Prostate gland (tissue), 2 donors: ENCODE data around the gene KANSL1.

Experiments
- POLR2AphosphoS5 ChIP-seq: sonication (generic); formaldehyde crosslinking; IDR thresholded peaks from one replicate; pipeline ENCODE4 v1.6.1; 2017; ENCODE audit warnings: antibody characterized with exemption
- TF ChIP-seq, protein P1 (sequence below), 4 experiments: fragments of 200-600 bp in 2 of 4; fragments of 450-650 bp in 2 of 4; sonication (generic) in 2 of 4; IDR thresholded peaks; 1 replicate in 3 of 4; 2 replicates in 1 of 4; pipeline ENCODE4 v1.5.1; 2016 to 2019; ENCODE audit warnings: antibody characterized with exemption in 4 of 4, mild to moderate bottlenecking in 2 of 4, moderate library complexity in 2 of 4

DNA sequence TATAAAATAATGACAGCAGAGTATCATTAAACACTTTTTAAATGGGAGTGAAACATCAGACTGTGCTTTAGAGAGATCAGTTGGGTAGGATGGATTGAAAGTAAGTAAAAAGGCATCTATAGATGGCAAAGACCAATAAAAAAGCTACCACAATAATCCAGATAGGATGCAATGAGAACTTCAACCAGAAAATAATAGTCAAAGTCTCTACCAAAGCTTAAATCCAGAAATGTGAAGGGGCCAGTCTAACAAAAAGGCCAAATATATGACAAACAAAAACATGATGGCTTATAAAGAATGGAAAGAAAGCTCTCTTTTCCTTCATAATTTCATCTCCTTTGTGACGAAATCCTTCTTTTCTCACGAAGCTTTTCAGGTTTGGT lies 12.3 kb downstream of the KANSL1 start:
- TF ChIP-seq, protein P1, sequence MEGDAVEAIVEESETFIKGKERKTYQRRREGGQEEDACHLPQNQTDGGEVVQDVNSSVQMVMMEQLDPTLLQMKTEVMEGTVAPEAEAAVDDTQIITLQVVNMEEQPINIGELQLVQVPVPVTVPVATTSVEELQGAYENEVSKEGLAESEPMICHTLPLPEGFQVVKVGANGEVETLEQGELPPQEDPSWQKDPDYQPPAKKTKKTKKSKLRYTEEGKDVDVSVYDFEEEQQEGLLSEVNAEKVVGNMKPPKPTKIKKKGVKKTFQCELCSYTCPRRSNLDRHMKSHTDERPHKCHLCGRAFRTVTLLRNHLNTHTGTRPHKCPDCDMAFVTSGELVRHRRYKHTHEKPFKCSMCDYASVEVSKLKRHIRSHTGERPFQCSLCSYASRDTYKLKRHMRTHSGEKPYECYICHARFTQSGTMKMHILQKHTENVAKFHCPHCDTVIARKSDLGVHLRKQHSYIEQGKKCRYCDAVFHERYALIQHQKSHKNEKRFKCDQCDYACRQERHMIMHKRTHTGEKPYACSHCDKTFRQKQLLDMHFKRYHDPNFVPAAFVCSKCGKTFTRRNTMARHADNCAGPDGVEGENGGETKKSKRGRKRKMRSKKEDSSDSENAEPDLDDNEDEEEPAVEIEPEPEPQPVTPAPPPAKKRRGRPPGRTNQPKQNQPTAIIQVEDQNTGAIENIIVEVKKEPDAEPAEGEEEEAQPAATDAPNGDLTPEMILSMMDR (IDR thresholded peaks at IDR 0.05), result no peak
- no peak for TF ChIP-seq POLR2AphosphoS5
